Uterus (tissue), 4 donors: ENCODE results near the gene SEC63. TPM values are rescaled to one million over a fixed set of nuclear protein-coding genes. Genes with fewer than 3 reads are reported as not detected.
"Not testable (repeated sequence)": the region's sequence is repeated elsewhere in the genome, so short reads cannot be mapped to it uniquely, and the experiment has no call there.

Source experiments
- DNase-seq, 2 donors: peaks; one replicate each; pipeline ENCODE4 v3.0.0-alpha.2; 2019 to 2020
- H3K27ac ChIP-seq, 2 donors: fragments of 200-600 bp; sonication (generic); 1 replicate in 1 of 2; 2 replicates in 1 of 2; pipeline ENCODE4 v1.5.1; 2016 to 2018
- H3K27me3 ChIP-seq, 2 donors: fragments of 200-600 bp; sonication (generic); one replicate each; pipeline ENCODE4 v1.5.1; 2018 to 2019; ENCODE audit warnings: control low read depth in 1 of 2
- H3K36me3 ChIP-seq, 2 donors: fragments of 200-600 bp; sonication (generic); one replicate each; pipeline ENCODE4 v1.5.1; 2019; ENCODE audit warnings: control low read depth in 1 of 2
- H3K4me1 ChIP-seq, 2 donors: fragments of 200-600 bp; sonication (generic); one replicate each; pipeline ENCODE4 v1.5.1; 2018 to 2019; ENCODE audit warnings: control low read depth in 1 of 2
- H3K4me3 ChIP-seq, 2 donors: fragments of 200-600 bp; sonication (generic); 1 replicate in 1 of 2; 2 replicates in 1 of 2; pipeline ENCODE4 v1.5.1; 2018 to 2019; ENCODE audit warnings: mild to moderate bottlenecking in 1 of 2
- H3K9me3 ChIP-seq, 2 donors: fragments of 200-600 bp; sonication (generic); one replicate each; pipeline ENCODE4 v1.5.1; 2019; ENCODE audit warnings: control low read depth in 1 of 2
- CTCF ChIP-seq, 4 experiments: fragments of 200-600 bp in 2 of 4; fragments of 450-650 bp in 2 of 4; sonication (generic) in 2 of 4; IDR thresholded peaks; one replicate each; pipeline ENCODE4 v1.5.1; 2016 to 2019; ENCODE audit warnings: antibody characterized with exemption in 4 of 4, mild to moderate bottlenecking in 2 of 4, moderate library complexity in 1 of 4
- POLR2A ChIP-seq, 2 donors: fragments of 450-650 bp; IDR thresholded peaks; one replicate each; pipeline ENCODE4 v1.6.1; 2016; ENCODE audit warnings: antibody characterized with exemption in 2 of 2, mild to moderate bottlenecking in 1 of 2, moderate library complexity in 1 of 2
- intact Hi-C: fragments of 100-400 bp; cut with DNase I; formaldehyde crosslinking; loops from one replicate; pipeline ENCODE4 v1.15.1; 2023; ENCODE audit warnings: low total_unique reads
- total RNA-seq, 4 donors: library from RNA; depleted of rRNA in 3 of 4; stranded (reverse); fragments of >200 nt in 3 of 4; gene quantifications; one replicate each; pipeline versions ENCODE4 v1.1.0 to v1.2.4, GENCODE V29; 2014 to 2023
- donor health status: DM: yes; HTN: yes; CAD: no.

Gene SEC63
- total RNA-seq, 4 donors from 2014 or later, result 24.8 to 134 (median 44.4) TPM

GRCh38 chr6:107936162-107936909 lies 21.7 kb downstream of the SEC63 start:
- no peak for TF ChIP-seq POLR2A (IDR thresholded peaks at IDR 0.05)
- TF ChIP-seq CTCF (IDR thresholded peaks at IDR 0.05), result no peak
- Histone ChIP-seq H3K36me3 (no peaks in the 10 kb centered on the region), H3K27ac (no peak overlapping the region), H3K9me3 (no peaks in the 10 kb centered on the region), H3K27me3 (no peaks in the 10 kb centered on the region), H3K4me3 (no peak overlapping the region), H3K4me1 (no peaks in the 10 kb centered on the region)
- intact Hi-C loops, result no loop called here
- no peak for DNase-seq

DNA sequence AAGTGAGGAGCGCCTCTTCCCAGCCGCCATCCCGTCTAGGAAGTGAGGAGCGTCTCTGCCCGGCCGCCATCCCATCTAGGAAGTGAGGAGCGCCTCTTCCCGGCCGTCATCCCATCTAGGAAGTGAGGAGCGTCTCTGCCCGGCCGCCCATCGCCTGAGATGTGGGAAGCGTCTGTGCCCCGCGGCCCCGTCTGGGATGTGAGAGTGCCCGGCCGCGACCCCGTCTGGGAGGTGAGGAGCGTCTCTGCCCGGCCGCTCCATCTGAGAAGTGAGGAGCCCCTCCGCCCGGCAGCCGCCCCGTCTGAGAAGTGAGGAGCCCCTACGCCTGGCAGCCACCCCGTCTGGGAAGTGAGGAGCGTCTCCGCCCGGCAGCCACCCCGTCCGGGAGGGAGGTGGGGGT lies 23.8 kb downstream of the SEC63 start:
- H3K27me3 ChIP-seq, H3K36me3 ChIP-seq, intact Hi-C loops, H3K4me1 ChIP-seq, H3K27ac ChIP-seq, H3K9me3 ChIP-seq, H3K4me3 ChIP-seq, DNase-seq: not testable (repeated sequence)

DNA sequence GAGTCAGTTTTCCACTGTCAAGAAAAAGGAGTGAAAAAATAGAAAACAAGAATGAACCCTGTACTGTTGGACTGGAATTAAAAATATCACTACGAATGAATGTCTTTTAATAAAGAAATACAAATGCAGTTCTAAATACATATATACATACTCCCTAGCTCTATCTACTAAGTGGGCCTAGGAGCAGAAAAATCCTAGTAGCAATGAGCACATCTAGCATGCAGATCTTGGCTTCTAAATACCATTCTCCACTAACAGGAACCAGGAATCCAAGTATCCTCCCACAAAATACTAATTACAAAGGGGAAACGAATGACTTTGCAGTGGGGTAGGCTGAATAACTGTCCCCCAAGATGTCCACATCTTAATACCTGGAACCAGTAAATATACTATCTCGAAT lies 25.4 kb downstream of the SEC63 start:
- DNase-seq, result no peak
- no peak for TF ChIP-seq CTCF (IDR thresholded peaks at IDR 0.05)
- no peak for TF ChIP-seq POLR2A (IDR thresholded peaks at IDR 0.05)
- intact Hi-C loops, result no loop called here
- Histone ChIP-seq H3K9me3 (no peaks in the 10 kb centered on the region), H3K27ac (no peak overlapping the region), H3K36me3 (no peaks in the 10 kb centered on the region), H3K4me3 (no peak overlapping the region), H3K4me1 (no peaks in the 10 kb centered on the region), H3K27me3 (no peaks in the 10 kb centered on the region)

- Histone ChIP-seq H3K27ac (no peak overlapping the region), H3K36me3 (no peaks in the 10 kb centered on the region), H3K27me3 (no peaks in the 10 kb centered on the region), H3K4me3 (no peak overlapping the region), H3K9me3 (no peaks in the 10 kb centered on the region), H3K4me1 (no peaks in the 10 kb centered on the region)
- intact Hi-C loops, result no loop called here
- no peak for TF ChIP-seq CTCF (IDR thresholded peaks at IDR 0.05)
- DNase-seq, result no peak
Observed at GRCh38 chr6:107931894-107932293, 26.1 kb downstream of the SEC63 start.

- Histone ChIP-seq H3K36me3 (no peaks in the 10 kb centered on the region), H3K4me1 (no peaks in the 10 kb centered on the region), H3K27me3 (no peaks in the 10 kb centered on the region), H3K27ac (no peak overlapping the region), H3K4me3 (no peak overlapping the region), H3K9me3 (no peaks in the 10 kb centered on the region)
- no peak for DNase-seq
- no peak for TF ChIP-seq CTCF (IDR thresholded peaks at IDR 0.05)
- no peak for TF ChIP-seq POLR2A (IDR thresholded peaks at IDR 0.05)
- intact Hi-C loops, result no loop called here
Observed at GRCh38 chr6:107928984-107929383, 29.0 kb downstream of the SEC63 start.

GRCh38 chr6:107926697-107927544 lies 31.1 kb downstream of the SEC63 start:
- H3K4me3 ChIP-seq, H3K9me3 ChIP-seq, H3K4me1 ChIP-seq, H3K27me3 ChIP-seq, intact Hi-C loops, H3K36me3 ChIP-seq, H3K27ac ChIP-seq, DNase-seq: not testable (repeated sequence)
